ENCODE measurements around the gene TBR1.

TBR1 gene

DNA sequence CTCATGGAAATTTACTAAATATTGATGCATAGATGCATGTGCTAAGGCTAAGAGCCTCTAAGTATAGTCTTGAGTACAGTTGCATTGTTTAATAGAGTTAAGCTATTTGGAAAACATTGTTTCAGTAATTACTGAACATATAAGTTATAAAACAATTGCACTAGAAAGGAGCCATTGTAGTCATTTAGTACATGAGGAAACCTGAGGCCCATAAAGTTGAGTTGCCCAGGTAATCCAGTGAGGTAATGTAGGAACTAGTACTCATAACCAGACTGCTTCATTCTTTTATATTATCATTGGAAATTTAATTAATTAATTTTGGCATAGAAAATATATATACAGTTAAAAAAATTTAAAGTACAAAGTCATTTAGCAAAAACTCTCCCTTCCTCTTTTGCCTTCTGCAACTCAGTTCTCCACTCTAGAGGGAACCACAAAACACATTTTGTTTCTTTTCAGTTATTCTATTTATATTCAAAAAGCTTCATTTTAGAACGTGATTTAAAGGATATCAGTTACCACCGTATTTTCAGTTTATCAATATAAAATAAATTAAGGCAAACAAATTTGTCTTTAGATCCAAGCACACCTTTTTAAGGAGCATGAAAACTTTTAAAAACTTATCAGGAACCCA lies 27.8 kb upstream of the TBR1 start:
- no peak overlapping the region for H4K8ac ChIP-seq (ENCODE audit: low read depth, low read length)
- no peak overlapping the region for H2BK5ac ChIP-seq (ENCODE audit: low read length)
- H3K4me2 ChIP-seq (ENCODE audit: low read length) = no peak overlapping the region
- no peak overlapping the region for H2BK15ac ChIP-seq (replicated peaks; ENCODE audit: low read depth)
- no peaks in the 10 kb centered on the region for H3K4me1 ChIP-seq (ENCODE audit: control insufficient read depth, low read depth, low read length)
- no peak overlapping the region for H4K5ac ChIP-seq (ENCODE audit: low read length)
- no peak overlapping the region for H2AK5ac ChIP-seq (ENCODE audit: low read length)
- H3K4ac ChIP-seq (ENCODE audit: low read depth, low read length) = no peak overlapping the region
- H3K9ac ChIP-seq (ENCODE audit: low read length) = no peak overlapping the region
- H2BK120ac ChIP-seq (ENCODE audit: low read depth, low read length) = no peak overlapping the region
- H3K27ac ChIP-seq (ENCODE audit: low read depth, low read length) = no peak overlapping the region
- no CpG with 5 or more reads among the region's 2 CpGs for WGBS (ENCODE audit: extremely low coverage, insufficient coverage, low lambda C conversion rate)
- no peak overlapping the region for H3K18ac ChIP-seq (ENCODE audit: low read length)
- no peak overlapping the region for H3K23ac ChIP-seq (ENCODE audit: low read length)
- H3K56ac ChIP-seq (ENCODE audit: low read length) = no peak overlapping the region
- H3K4me3 ChIP-seq (ENCODE audit: low read length) = no peak overlapping the region
- H3K27me3 ChIP-seq (ENCODE audit: insufficient read depth, low read length, poor library complexity) = no peaks in the 10 kb centered on the region
- DNase-seq = no peak
- H3K36me3 ChIP-seq (ENCODE audit: control insufficient read depth, insufficient read depth, low read length) = no peaks in the 10 kb centered on the region
- no peaks in the 10 kb centered on the region for H3K79me1 ChIP-seq (ENCODE audit: low read length)
- H3K79me2 ChIP-seq (ENCODE audit: control insufficient read depth, insufficient read depth, low read length) = no peaks in the 10 kb centered on the region

DNA sequence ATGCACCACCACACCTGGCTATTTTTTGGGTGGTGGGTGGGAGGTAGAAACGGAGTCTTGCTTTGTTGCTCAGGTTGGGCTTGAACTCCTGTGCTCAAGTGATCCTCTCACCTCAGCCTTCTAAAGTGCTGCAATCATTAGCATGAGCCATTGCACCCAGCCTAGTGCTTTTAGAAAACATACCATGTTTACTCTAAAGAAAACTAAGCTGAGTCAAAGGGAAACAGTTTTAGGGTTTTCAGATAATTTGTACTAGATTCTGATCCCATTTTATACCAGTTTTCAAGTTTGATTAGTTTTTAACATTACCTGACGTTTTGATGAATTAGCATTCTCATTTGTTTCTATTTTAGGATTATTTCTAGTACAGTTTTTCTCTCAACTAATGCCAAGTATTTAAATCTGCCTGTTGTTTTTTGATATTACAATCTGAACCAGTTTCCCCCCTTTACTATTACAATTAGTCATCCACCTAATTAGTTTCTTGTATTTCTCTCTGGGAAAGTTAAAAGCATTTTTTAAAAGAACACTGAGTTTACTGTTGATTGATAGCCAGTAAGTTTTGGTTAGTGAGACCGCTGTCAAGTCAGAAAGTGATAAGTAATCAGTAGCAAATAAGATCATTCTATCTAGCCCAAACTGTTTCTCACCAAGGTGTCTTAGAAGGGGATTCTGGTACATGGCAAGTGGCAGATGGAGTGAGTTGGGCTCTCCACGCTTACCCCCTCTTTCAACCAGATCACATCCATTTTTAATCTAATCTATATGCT lies 24.2 kb upstream of the TBR1 start:
- Histone ChIP-seq H2BK120ac (ENCODE audit: low read depth, low read length) (no peak overlapping the region), H2AK5ac (ENCODE audit: low read length) (no peak overlapping the region), H3K18ac (ENCODE audit: low read length) (no peak overlapping the region), H3K23ac (ENCODE audit: low read length) (no peak overlapping the region), H3K56ac (ENCODE audit: low read length) (no peak overlapping the region), H3K4me3 (ENCODE audit: low read length) (no peak overlapping the region), H3K9ac (ENCODE audit: low read length) (no peak overlapping the region), H3K27me3 (ENCODE audit: insufficient read depth, low read length, poor library complexity) (no peaks in the 10 kb centered on the region), H2BK5ac (ENCODE audit: low read length) (no peak overlapping the region), H3K79me1 (ENCODE audit: low read length) (no peaks in the 10 kb centered on the region), H3K4me2 (ENCODE audit: low read length) (no peak overlapping the region), H4K5ac (ENCODE audit: low read length) (no peak overlapping the region), H2BK15ac (replicated peaks; ENCODE audit: low read depth) (no peak overlapping the region), H3K4me1 (ENCODE audit: control insufficient read depth, low read depth, low read length) (no peaks in the 10 kb centered on the region), H4K8ac (ENCODE audit: low read depth, low read length) (no peak overlapping the region), H3K27ac (ENCODE audit: low read depth, low read length) (no peak overlapping the region), H3K79me2 (ENCODE audit: control insufficient read depth, insufficient read depth, low read length) (no peaks in the 10 kb centered on the region), H3K36me3 (ENCODE audit: control insufficient read depth, insufficient read depth, low read length) (peaks cover 2% of the 10 kb centered on the region), H3K4ac (ENCODE audit: low read depth, low read length) (no peak overlapping the region)
- no CpG with 5 or more reads among the region's 4 CpGs for WGBS (ENCODE audit: extremely low coverage, insufficient coverage, low lambda C conversion rate)
- DNase-seq = peak; percentile 17

DNA sequence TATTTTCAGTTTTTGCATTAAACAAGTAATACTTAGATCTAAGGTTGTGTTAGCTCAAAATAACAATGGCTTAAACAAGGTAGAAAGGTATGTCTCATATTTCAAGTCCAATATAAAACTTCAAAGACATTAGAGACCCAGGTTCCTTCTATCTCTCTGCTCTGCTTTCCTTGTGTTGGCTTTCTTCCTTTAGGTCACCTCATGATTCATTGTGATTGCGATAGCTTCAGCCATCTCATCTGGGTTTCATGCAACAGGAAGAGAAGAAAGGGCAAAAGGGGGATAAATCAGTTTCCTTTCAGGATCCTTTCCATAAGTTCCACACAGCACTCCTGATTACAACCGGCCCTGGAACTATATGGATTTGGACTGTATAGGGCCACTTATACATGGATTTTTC lies 16.0 kb upstream of the TBR1 start:
- no peak overlapping the region for H4K8ac ChIP-seq (ENCODE audit: low read depth, low read length)
- H3K56ac ChIP-seq (ENCODE audit: low read length) = no peak overlapping the region
- no peak overlapping the region for H3K27ac ChIP-seq (ENCODE audit: low read depth, low read length)
- H3K4me2 ChIP-seq (ENCODE audit: low read length) = no peak overlapping the region
- H3K79me2 ChIP-seq (ENCODE audit: control insufficient read depth, insufficient read depth, low read length) = no peaks in the 10 kb centered on the region
- peaks cover 2% of the 10 kb centered on the region for H3K36me3 ChIP-seq (ENCODE audit: control insufficient read depth, insufficient read depth, low read length)
- H2AK5ac ChIP-seq (ENCODE audit: low read length) = no peak overlapping the region
- no peak overlapping the region for H3K4me3 ChIP-seq (ENCODE audit: low read length)
- no peak overlapping the region for H4K5ac ChIP-seq (ENCODE audit: low read length)
- H3K4ac ChIP-seq (ENCODE audit: low read depth, low read length) = no peak overlapping the region
- no peaks in the 10 kb centered on the region for H3K4me1 ChIP-seq (ENCODE audit: control insufficient read depth, low read depth, low read length)
- WGBS (ENCODE audit: extremely low coverage, insufficient coverage, low lambda C conversion rate) = no CpG with 5 or more reads among the region's 2 CpGs
- DNase-seq = no peak
- no peak overlapping the region for H3K9ac ChIP-seq (ENCODE audit: low read length)
- no peaks in the 10 kb centered on the region for H3K27me3 ChIP-seq (ENCODE audit: insufficient read depth, low read length, poor library complexity)
- no peak overlapping the region for H2BK15ac ChIP-seq (replicated peaks; ENCODE audit: low read depth)
- no peak overlapping the region for H2BK120ac ChIP-seq (ENCODE audit: low read depth, low read length)
- H3K23ac ChIP-seq (ENCODE audit: low read length) = no peak overlapping the region
- no peak overlapping the region for H3K18ac ChIP-seq (ENCODE audit: low read length)
- H3K79me1 ChIP-seq (ENCODE audit: low read length) = no peaks in the 10 kb centered on the region
- H2BK5ac ChIP-seq (ENCODE audit: low read length) = no peak overlapping the region

DNA sequence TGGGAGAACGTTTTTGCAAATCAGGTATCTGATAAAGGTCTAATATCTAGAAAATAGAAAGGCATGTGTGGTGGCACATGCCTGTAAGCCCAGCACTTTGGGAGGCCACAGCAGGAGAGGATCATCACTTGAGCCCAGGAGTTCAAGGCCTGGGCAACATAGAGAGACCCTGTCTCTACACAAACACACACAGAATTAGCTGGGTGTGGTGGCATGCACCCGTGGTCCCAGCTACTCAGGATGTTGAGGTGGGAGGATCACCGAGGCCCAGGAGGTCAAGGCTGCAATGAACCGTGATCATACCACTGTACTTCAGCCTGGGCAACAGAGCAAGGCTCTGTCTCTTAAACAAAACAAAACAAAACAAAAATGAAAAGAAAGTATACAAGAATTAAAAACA lies 13.8 kb upstream of the TBR1 start:
- WGBS (ENCODE audit: extremely low coverage, insufficient coverage, low lambda C conversion rate) = no CpG with 5 or more reads among the region's 4 CpGs

GRCh38 chr2:161406316-161406715 lies 9.8 kb upstream of the TBR1 start:
- Histone ChIP-seq H3K4ac (ENCODE audit: low read depth, low read length) (no peak overlapping the region), H2AK5ac (ENCODE audit: low read length) (no peak overlapping the region), H3K9ac (ENCODE audit: low read length) (no peak overlapping the region), H3K79me1 (ENCODE audit: low read length) (no peaks in the 10 kb centered on the region), H3K27ac (ENCODE audit: low read depth, low read length) (no peak overlapping the region), H3K23ac (ENCODE audit: low read length) (no peak overlapping the region), H2BK120ac (ENCODE audit: low read depth, low read length) (no peak overlapping the region), H3K18ac (ENCODE audit: low read length) (no peak overlapping the region), H3K27me3 (ENCODE audit: insufficient read depth, low read length, poor library complexity) (no peaks in the 10 kb centered on the region), H3K79me2 (ENCODE audit: control insufficient read depth, insufficient read depth, low read length) (no peaks in the 10 kb centered on the region), H3K56ac (ENCODE audit: low read length) (no peak overlapping the region), H3K4me3 (ENCODE audit: low read length) (no peak overlapping the region), H4K8ac (ENCODE audit: low read depth, low read length) (no peak overlapping the region), H2BK5ac (ENCODE audit: low read length) (no peak overlapping the region), H4K5ac (ENCODE audit: low read length) (no peak overlapping the region), H3K36me3 (ENCODE audit: control insufficient read depth, insufficient read depth, low read length) (no peaks in the 10 kb centered on the region), H2BK15ac (replicated peaks; ENCODE audit: low read depth) (no peak overlapping the region), H3K4me1 (ENCODE audit: control insufficient read depth, low read depth, low read length) (no peaks in the 10 kb centered on the region), H3K4me2 (ENCODE audit: low read length) (no peak overlapping the region)
- no CpG with 5 or more reads among the region's 5 CpGs for WGBS (ENCODE audit: extremely low coverage, insufficient coverage, low lambda C conversion rate)
- no peak for DNase-seq

More for the DNA sequence above, 13.8 kb upstream of the TBR1 start:
- Histone ChIP-seq H3K79me2 (ENCODE audit: control insufficient read depth, insufficient read depth, low read length) (no peaks in the 10 kb centered on the region), H3K56ac (ENCODE audit: low read length) (no peak overlapping the region), H4K8ac (ENCODE audit: low read depth, low read length) (no peak overlapping the region), H3K36me3 (ENCODE audit: control insufficient read depth, insufficient read depth, low read length) (no peaks in the 10 kb centered on the region), H3K27ac (ENCODE audit: low read depth, low read length) (no peak overlapping the region), H2AK5ac (ENCODE audit: low read length) (no peak overlapping the region), H2BK15ac (replicated peaks; ENCODE audit: low read depth) (no peak overlapping the region), H3K4me3 (ENCODE audit: low read length) (no peak overlapping the region), H3K4me2 (ENCODE audit: low read length) (no peak overlapping the region), H4K5ac (ENCODE audit: low read length) (no peak overlapping the region), H3K27me3 (ENCODE audit: insufficient read depth, low read length, poor library complexity) (no peaks in the 10 kb centered on the region), H3K4me1 (ENCODE audit: control insufficient read depth, low read depth, low read length) (no peaks in the 10 kb centered on the region), H2BK120ac (ENCODE audit: low read depth, low read length) (no peak overlapping the region), H2BK5ac (ENCODE audit: low read length) (no peak overlapping the region), H3K23ac (ENCODE audit: low read length) (no peak overlapping the region), H3K79me1 (ENCODE audit: low read length) (no peaks in the 10 kb centered on the region), H3K4ac (ENCODE audit: low read depth, low read length) (no peak overlapping the region), H3K18ac (ENCODE audit: low read length) (no peak overlapping the region), H3K9ac (ENCODE audit: low read length) (no peak overlapping the region)
- no peak for DNase-seq

Measured in mesendoderm (in vitro differentiated cells).